ENCODE results near the gene EIF4A2. TPM values are rescaled to one million over a fixed set of nuclear protein-coding genes. Genes with fewer than 3 reads are reported as not detected.

Gene EIF4A2
- 126 to 141 TPM (median 129 TPM) in 5 replicates for total RNA-seq (2022; extraction: Qiagen RNA extraction)

GRCh38 chr3:186783058-186783730, at the start of gene EIF4A2:
TSS of gene EIF4A2 (plus strand) at chr3:186783577. CDS start at chr3:186783611, 34 bp downstream.

GRCh38 chr3:186806089-186807055, 23.0 kb downstream of the EIF4A2 start, which contains the start of gene RFC4:
TSS of gene RFC4 (minus strand) at chr3:186806482. CDS start at chr3:186804713, 1,769 bp downstream.

Other genes starting within 250 kb of the EIF4A2 start
- gene CRYGS, start 239.2 kb upstream of the EIF4A2 start, total RNA-seq (2022; extraction: Qiagen RNA extraction), result 0.39 to 0.85 TPM (median 0.63 TPM) in 5 replicates
- 5.2 to 8.4 TPM (median 6.3 TPM) in 5 replicates for gene TBCCD1, start 216.2 kb upstream of the EIF4A2 start, total RNA-seq (2022; extraction: Qiagen RNA extraction)
- 47.3 to 55.3 TPM (median 50.5 TPM) in 5 replicates for gene DNAJB11, start 212.9 kb upstream of the EIF4A2 start, total RNA-seq (2022; extraction: Qiagen RNA extraction)
- gene AHSG, start 170.5 kb upstream of the EIF4A2 start, total RNA-seq (2022; extraction: Qiagen RNA extraction), result 0.05 to 0.12 TPM (median 0.06 TPM) in 4 of 5 replicates, not detected in the other
- gene FETUB, start 143.2 kb upstream of the EIF4A2 start, total RNA-seq (2022; extraction: Qiagen RNA extraction), result 0.08 to 0.34 TPM (median 0.15 TPM) in 5 replicates
- not detected in 5 replicates for gene HRG, start 117.6 kb upstream of the EIF4A2 start, total RNA-seq (2022; extraction: Qiagen RNA extraction)
- 0.03 TPM in 3 of 5 replicates, not detected in the others for gene KNG1, start 66.2 kb upstream of the EIF4A2 start, total RNA-seq (2022; extraction: Qiagen RNA extraction)
- 42.7 to 61.9 TPM (median 43.0 TPM) in 5 replicates for gene RFC4, start 22.9 kb downstream of the EIF4A2 start, total RNA-seq (2022; extraction: Qiagen RNA extraction)
- not detected in 5 replicates for gene ADIPOQ, start 59.1 kb downstream of the EIF4A2 start, total RNA-seq (2022; extraction: Qiagen RNA extraction)
- gene ST6GAL1, start 146.9 kb downstream of the EIF4A2 start, total RNA-seq (2022; extraction: Qiagen RNA extraction), result 2.4 to 4.7 TPM (median 4.0 TPM) in 5 replicates